ENCODE measurements around the gene ANKRD55. TPM values are rescaled to one million over a fixed set of nuclear protein-coding genes. Genes with fewer than 3 reads are reported as not detected.
"Not testable (repeated sequence)": the region's sequence is repeated elsewhere in the genome, so short reads cannot be mapped to it uniquely, and the experiment has no call there.

ANKRD55 gene
- total RNA-seq, 1 experiment from 2014 or later, result not detected

DNA sequence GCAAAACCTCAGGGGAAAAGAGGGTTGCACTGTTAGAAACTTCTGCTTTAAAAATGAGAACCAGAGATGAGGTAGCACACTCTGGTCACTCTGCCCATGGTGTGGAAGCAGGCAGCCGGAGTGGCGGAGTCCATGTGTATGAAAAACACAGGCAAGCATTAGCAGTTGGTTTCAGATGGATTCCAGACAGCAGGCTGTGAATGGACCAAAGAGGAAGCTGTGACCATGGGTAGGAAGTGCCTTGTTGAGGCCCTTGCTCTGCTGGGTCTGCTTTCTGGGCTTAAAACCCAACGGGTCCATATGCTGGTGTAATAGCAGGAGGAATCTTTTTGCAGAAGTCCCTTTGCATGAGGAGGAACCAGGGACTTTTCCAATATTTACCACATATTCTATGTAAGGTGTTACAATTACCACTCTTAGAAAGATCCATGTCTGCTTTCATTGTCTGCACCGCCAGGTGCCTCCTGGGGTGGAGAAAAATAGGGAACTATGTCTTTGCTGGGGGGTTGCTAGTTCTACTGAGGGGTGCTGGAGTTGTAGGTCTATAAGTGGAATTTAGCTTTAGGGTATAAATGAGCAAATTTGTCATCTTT, 77.0 kb downstream of the ANKRD55 start:
- no peak overlapping the region for H3K4me3 ChIP-seq (ENCODE audit: low read length)
- H4K20me1 ChIP-seq (ENCODE audit: low read length), result no peaks in the 10 kb centered on the region
- H3K4me2 ChIP-seq (ENCODE audit: low read length), result no peak overlapping the region
- ChIA-PET CTCF (no interaction called here), POLR2A (ENCODE audit: unreplicated experiment) (no interaction called here)
- no TSS peak for BruUV-seq (replicated peaks)
- no peaks in the 10 kb centered on the region for H3K79me2 ChIP-seq (ENCODE audit: low read length)
- no peaks in the 10 kb centered on the region for H3F3A ChIP-seq (ENCODE audit: low read length, unreplicated experiment)
- no peak overlapping the region for H2AFZ ChIP-seq (ENCODE audit: low read length)
- no peaks in the 10 kb centered on the region for H3K27me3 ChIP-seq (ENCODE audit: low read length)
- DNase-seq (no peak), ATAC-seq (no peak)
- H3K9ac ChIP-seq (ENCODE audit: low read length), result no peak overlapping the region
- no peaks in the 10 kb centered on the region for H3K9me2 ChIP-seq (replicated peaks; ENCODE audit: low read length)
- intact Hi-C loops (cut with micrococcal nuclease), result no loop called here
- no peaks in the 10 kb centered on the region for H3K36me3 ChIP-seq (ENCODE audit: low read depth, low read length)
- TF ChIP-seq, protein P1, sequence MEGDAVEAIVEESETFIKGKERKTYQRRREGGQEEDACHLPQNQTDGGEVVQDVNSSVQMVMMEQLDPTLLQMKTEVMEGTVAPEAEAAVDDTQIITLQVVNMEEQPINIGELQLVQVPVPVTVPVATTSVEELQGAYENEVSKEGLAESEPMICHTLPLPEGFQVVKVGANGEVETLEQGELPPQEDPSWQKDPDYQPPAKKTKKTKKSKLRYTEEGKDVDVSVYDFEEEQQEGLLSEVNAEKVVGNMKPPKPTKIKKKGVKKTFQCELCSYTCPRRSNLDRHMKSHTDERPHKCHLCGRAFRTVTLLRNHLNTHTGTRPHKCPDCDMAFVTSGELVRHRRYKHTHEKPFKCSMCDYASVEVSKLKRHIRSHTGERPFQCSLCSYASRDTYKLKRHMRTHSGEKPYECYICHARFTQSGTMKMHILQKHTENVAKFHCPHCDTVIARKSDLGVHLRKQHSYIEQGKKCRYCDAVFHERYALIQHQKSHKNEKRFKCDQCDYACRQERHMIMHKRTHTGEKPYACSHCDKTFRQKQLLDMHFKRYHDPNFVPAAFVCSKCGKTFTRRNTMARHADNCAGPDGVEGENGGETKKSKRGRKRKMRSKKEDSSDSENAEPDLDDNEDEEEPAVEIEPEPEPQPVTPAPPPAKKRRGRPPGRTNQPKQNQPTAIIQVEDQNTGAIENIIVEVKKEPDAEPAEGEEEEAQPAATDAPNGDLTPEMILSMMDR (conservative IDR thresholded peaks at IDR 0.05; ENCODE audit: low read depth, low read length), result no peak
- TF ChIP-seq EZH2 (IDR thresholded peaks at IDR 0.05; ENCODE audit: low read length, unreplicated experiment), result no peak
- TF ChIP-seq EZH2phosphoT487 (IDR thresholded peaks at IDR 0.05; ENCODE audit: borderline replicate concordance, low read length), result no peak
- no peaks in the 10 kb centered on the region for H3K9me3 ChIP-seq (ENCODE audit: low read length)
- H3K27ac ChIP-seq (ENCODE audit: low read length), result no peak overlapping the region
- H3K4me1 ChIP-seq (ENCODE audit: insufficient read depth, low read length), result no peaks in the 10 kb centered on the region

DNA sequence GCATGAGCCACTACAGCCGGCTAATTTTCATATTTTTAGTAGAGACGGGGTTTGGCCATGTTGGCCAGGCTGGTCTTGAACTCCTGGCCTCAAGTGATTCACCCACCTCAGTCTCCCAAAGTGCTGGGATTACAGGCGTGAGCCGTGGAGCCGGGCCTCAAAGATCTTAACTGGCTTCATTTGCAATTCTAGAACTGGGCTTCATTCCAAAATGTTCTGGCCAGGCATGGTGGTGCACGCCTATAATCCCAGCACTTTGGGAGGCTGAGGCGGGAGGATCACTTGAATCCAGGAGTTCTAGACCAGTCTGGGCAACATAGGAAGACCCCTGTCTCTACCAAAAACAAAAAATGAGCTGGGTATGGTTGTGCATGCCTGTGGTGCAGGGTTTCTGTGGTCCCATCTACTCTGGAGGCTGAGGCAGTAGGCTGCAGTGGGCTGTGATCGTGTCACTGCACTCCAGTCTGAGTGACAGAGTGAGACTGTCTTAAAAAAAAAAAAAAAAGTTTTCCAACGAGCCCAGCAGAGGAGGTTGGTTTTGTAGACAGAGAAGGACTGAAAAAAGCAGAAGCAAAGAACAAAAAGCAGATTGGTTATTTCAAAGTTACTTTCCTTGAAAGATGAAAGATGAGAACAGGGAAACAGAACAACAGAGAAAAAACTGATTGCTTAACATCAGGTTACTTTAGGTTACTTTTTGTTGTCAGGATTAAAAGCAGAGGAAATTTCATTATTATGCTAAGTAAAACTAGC, 78.2 kb downstream of the ANKRD55 start:
- no peak overlapping the region for H3K27ac ChIP-seq (ENCODE audit: low read length)
- no peak overlapping the region for H2AFZ ChIP-seq (ENCODE audit: low read length)
- no peaks in the 10 kb centered on the region for H3K79me2 ChIP-seq (ENCODE audit: low read length)
- DNase-seq (no peak), ATAC-seq (no peak)
- H3K9me2 ChIP-seq (replicated peaks; ENCODE audit: low read length), result no peaks in the 10 kb centered on the region
- ChIA-PET POLR2A (ENCODE audit: unreplicated experiment) (no interaction called here), CTCF (no interaction called here)
- no peaks in the 10 kb centered on the region for H3K36me3 ChIP-seq (ENCODE audit: low read depth, low read length)
- no TSS peak for BruUV-seq (replicated peaks)
- TF ChIP-seq EZH2 (IDR thresholded peaks at IDR 0.05; ENCODE audit: low read length, unreplicated experiment), result no peak
- TF ChIP-seq, protein P1 (conservative IDR thresholded peaks at IDR 0.05; ENCODE audit: low read depth, low read length), result no peak
- TF ChIP-seq EZH2phosphoT487 (IDR thresholded peaks at IDR 0.05; ENCODE audit: borderline replicate concordance, low read length), result no peak
- no peaks in the 10 kb centered on the region for H3K27me3 ChIP-seq (ENCODE audit: low read length)
- intact Hi-C loops (cut with micrococcal nuclease), result no loop called here
- no peaks in the 10 kb centered on the region for H3K4me1 ChIP-seq (ENCODE audit: insufficient read depth, low read length)
- no peaks in the 10 kb centered on the region for H3K9me3 ChIP-seq (ENCODE audit: low read length)
- no peaks in the 10 kb centered on the region for H3F3A ChIP-seq (ENCODE audit: low read length, unreplicated experiment)
- H3K9ac ChIP-seq (ENCODE audit: low read length), result no peak overlapping the region
- no peaks in the 10 kb centered on the region for H4K20me1 ChIP-seq (ENCODE audit: low read length)
- H3K4me2 ChIP-seq (ENCODE audit: low read length), result no peak overlapping the region
- H3K4me3 ChIP-seq (ENCODE audit: low read length), result no peak overlapping the region

DNA sequence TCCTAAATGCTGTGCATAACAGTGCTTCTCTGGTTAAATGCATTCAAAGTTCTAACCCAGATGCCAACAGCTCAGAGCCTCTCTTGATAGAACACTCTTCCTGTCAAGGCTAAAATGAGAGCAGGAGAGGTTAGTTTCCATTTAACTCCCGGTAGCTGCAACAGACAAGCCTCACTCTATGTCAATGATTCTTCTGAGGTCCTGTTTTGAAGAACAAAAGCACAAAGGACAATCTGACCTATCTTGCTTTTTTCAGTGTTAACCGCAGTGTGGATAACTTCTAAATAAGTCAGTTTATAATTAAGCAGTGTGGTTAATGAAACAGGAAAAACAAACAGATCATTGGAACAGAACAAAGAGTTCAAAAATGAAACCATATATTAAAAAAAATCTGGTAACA, 80.7 kb downstream of the ANKRD55 start:
- Histone ChIP-seq H3F3A (ENCODE audit: low read length, unreplicated experiment) (no peaks in the 10 kb centered on the region), H3K27me3 (ENCODE audit: low read length) (no peaks in the 10 kb centered on the region), H3K36me3 (ENCODE audit: low read depth, low read length) (no peaks in the 10 kb centered on the region), H4K20me1 (ENCODE audit: low read length) (no peaks in the 10 kb centered on the region), H3K27ac (ENCODE audit: low read length) (no peak overlapping the region), H3K4me3 (ENCODE audit: low read length) (no peak overlapping the region), H3K9ac (ENCODE audit: low read length) (no peak overlapping the region), H3K79me2 (ENCODE audit: low read length) (no peaks in the 10 kb centered on the region), H3K4me2 (ENCODE audit: low read length) (no peak overlapping the region), H3K4me1 (ENCODE audit: insufficient read depth, low read length) (no peaks in the 10 kb centered on the region), H2AFZ (ENCODE audit: low read length) (no peak overlapping the region), H3K9me3 (ENCODE audit: low read length) (no peaks in the 10 kb centered on the region), H3K9me2 (replicated peaks; ENCODE audit: low read length) (no peaks in the 10 kb centered on the region)
- TF ChIP-seq, protein P1 (conservative IDR thresholded peaks at IDR 0.05; ENCODE audit: low read depth, low read length), result no peak
- no peak for TF ChIP-seq EZH2phosphoT487 (IDR thresholded peaks at IDR 0.05; ENCODE audit: borderline replicate concordance, low read length)
- no peak for TF ChIP-seq EZH2 (IDR thresholded peaks at IDR 0.05; ENCODE audit: low read length, unreplicated experiment)
- intact Hi-C loops (cut with micrococcal nuclease), result no loop called here
- POLR2A ChIA-PET (ENCODE audit: unreplicated experiment), result no interaction called here
- ATAC-seq (no peak), DNase-seq (no peak)
- CTCF ChIA-PET, result interaction anchor here (0.6 kb wide), 1 partner anchor 216 kb away, joined by 6 read pairs; no protein-coding TSS in a partner anchor
- no TSS peak for BruUV-seq (replicated peaks)

DNA sequence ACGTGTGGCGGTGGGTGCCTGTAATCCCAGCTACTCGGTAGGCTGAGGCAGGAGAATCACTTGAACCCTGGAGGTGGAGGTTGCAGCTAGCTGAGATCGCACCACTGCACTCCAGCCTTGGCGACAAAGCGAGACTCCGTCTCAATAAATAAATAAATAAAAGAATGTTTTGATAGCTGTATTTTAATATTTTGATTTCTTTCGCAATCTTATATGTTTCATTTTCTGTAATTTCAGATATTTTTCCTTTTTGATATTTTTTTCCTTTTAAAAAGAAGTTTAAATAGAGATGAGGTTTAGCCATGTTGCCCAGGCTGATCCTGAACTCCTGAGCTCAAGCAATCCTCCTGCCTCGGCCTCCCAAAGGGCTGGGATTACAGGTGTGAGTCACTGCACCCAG, 82.4 kb downstream of the ANKRD55 start:
- H3K9me2 ChIP-seq (replicated peaks; ENCODE audit: low read length); H3K4me2 ChIP-seq (ENCODE audit: low read length); CTCF ChIA-PET; H3K4me1 ChIP-seq (ENCODE audit: insufficient read depth, low read length); H3K36me3 ChIP-seq (ENCODE audit: low read depth, low read length); DNase-seq; H3F3A ChIP-seq (ENCODE audit: low read length, unreplicated experiment); H3K27me3 ChIP-seq (ENCODE audit: low read length); BruUV-seq (replicated peaks); intact Hi-C loops (cut with micrococcal nuclease); H3K4me3 ChIP-seq (ENCODE audit: low read length); H4K20me1 ChIP-seq (ENCODE audit: low read length); H3K9ac ChIP-seq (ENCODE audit: low read length); H3K9me3 ChIP-seq (ENCODE audit: low read length); ATAC-seq; H3K27ac ChIP-seq (ENCODE audit: low read length); H3K79me2 ChIP-seq (ENCODE audit: low read length); H2AFZ ChIP-seq (ENCODE audit: low read length): not testable (repeated sequence)
- POLR2A ChIA-PET (ENCODE audit: unreplicated experiment), result interaction anchor here (0.7 kb wide), 1 partner anchor 44 kb away, joined by 7 read pairs; no protein-coding TSS in a partner anchor
